HFF-Myc (cell line): ENCODE data around the gene FBXW4.

Source experiments
- DNase-seq: peaks from one replicate; pipeline ENCODE4 v3.0.0-alpha.2; 2011; ENCODE audit warnings: low read depth; ENCODE audit errors: extremely low read depth
- H3K4me3 ChIP-seq: replicated peaks from 2 replicates; pipeline ENCODE4 v1.5.1; 2011; ENCODE audit warnings: low read depth, mild to moderate bottlenecking, control low read depth, low read length
- TF ChIP-seq, protein P1 (sequence below): IDR thresholded peaks from 2 replicates; pipeline ENCODE4 v1.5.1; 2012; ENCODE audit warnings: mild to moderate bottlenecking, low read depth, low read length, control low read depth; ENCODE audit errors: missing control alignments

FBXW4 gene

GRCh38 chr10:101716891-101717659 is 22.1 kb upstream of the FBXW4 start:
- TF ChIP-seq, protein P1, sequence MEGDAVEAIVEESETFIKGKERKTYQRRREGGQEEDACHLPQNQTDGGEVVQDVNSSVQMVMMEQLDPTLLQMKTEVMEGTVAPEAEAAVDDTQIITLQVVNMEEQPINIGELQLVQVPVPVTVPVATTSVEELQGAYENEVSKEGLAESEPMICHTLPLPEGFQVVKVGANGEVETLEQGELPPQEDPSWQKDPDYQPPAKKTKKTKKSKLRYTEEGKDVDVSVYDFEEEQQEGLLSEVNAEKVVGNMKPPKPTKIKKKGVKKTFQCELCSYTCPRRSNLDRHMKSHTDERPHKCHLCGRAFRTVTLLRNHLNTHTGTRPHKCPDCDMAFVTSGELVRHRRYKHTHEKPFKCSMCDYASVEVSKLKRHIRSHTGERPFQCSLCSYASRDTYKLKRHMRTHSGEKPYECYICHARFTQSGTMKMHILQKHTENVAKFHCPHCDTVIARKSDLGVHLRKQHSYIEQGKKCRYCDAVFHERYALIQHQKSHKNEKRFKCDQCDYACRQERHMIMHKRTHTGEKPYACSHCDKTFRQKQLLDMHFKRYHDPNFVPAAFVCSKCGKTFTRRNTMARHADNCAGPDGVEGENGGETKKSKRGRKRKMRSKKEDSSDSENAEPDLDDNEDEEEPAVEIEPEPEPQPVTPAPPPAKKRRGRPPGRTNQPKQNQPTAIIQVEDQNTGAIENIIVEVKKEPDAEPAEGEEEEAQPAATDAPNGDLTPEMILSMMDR = no peak
- DNase-seq = no peak
- H3K4me3 ChIP-seq = no peak overlapping the region

- no peak for DNase-seq
- H3K4me3 ChIP-seq = no peak overlapping the region
- TF ChIP-seq, protein P1 = no peak
Measured at GRCh38 chr10:101712997-101713396, 18.0 kb upstream of the FBXW4 start.

DNA sequence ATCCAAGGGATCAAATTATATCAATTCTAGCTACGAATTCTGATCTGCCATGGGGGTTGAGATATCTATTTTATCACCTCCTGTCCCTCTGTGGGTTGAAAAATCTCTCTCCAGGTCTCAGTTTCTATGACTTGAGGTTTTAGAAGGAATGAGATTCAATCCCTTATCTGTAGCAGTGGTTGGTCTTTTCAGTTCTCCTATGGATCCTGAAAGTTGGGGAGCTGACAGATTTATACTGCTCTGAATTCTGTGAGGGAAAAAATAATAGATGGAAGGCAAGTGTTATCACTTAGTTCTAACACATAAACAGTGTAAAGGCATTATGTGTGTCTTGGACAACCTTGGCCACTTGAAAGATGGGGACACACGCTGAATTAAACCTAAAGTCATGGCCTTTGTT is 15.8 kb upstream of the FBXW4 start:
- TF ChIP-seq, protein P1 = no peak
- DNase-seq = no peak
- H3K4me3 ChIP-seq = no peak overlapping the region

DNA sequence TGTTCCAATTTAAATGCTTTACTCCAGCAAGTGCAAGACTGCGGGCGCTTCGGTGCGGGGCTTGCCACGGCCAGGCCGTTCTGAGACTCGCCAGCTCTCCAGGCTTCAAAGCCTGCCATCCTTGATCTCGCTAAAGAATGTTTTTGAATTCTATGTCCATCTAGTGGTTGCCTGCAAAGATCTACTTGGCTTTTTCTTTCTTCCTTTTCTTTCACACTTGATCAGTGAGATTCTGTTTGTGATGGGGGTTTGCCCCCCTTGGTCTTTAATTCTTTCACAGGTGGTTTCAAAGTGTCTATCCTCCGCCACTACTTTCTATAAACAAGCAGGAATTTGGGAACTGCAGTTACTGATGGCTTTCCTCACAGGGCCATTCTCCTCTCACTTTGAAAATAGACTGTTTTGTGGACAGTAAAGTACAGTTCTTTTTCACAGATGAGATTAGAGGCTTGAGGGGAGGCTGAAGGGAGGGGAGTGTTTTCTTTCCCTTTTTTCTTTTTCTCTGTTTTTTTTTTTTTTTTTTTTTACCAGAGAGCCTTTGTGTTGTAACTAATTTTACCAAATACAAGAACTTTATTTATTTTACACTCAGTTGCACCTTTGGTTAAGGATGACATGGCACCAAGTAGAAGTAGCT is 15.2 kb upstream of the FBXW4 start:
- TF ChIP-seq, protein P1 = no peak
- DNase-seq = no peak
- no peak overlapping the region for H3K4me3 ChIP-seq

GRCh38 chr10:101709359-101710058 is 14.5 kb upstream of the FBXW4 start:
- TF ChIP-seq, protein P1 = no peak
- H3K4me3 ChIP-seq = no peak overlapping the region
- no peak for DNase-seq

DNA sequence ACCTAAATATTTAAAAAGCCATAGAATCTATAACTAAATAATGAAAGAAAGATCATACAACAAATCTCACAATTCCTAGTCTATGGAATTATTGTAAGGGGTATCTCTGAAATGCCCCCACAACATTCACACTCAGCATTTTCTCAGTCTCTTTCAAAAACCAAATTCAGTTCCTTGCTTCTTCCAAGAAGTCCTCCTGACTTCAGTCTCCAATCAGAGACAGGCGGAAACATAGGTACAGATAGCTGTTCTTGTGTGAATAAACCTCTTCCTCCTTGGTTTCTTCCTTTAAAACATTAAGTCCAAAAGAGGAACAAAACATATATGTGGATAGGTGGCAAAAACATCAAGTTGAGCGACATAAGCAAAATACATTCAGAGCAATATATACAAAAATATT is 13.9 kb upstream of the FBXW4 start:
- TF ChIP-seq, protein P1 = no peak
- DNase-seq = no peak
- H3K4me3 ChIP-seq = no peak overlapping the region
